Effector memory CD8-positive, alpha-beta T cell (primary cell): Measurements from ENCODE around the gene USP28.
"Not testable (repeated sequence)": the region's sequence is repeated elsewhere in the genome, so short reads cannot be mapped to it uniquely, and the experiment has no call there.

Experiments
- ATAC-seq: fragments of 150-1000 bp; cut with Tn5 transposase; replicated peaks from 2 replicates; pipeline ENCODE4 v1.10.0; 2021; ENCODE audit warnings: mild to moderate bottlenecking, moderate library complexity
- DNase-seq, 3 experiments: peaks; one replicate each; pipeline ENCODE4 v3.0.0; 2021
- H3K27ac Mint-ChIP-seq, 2 donors: one replicate each; pipeline ENCODE4 v1.8.0; 2022; ENCODE audit warnings: mild to moderate bottlenecking in 2 of 2, mixed read lengths in 2 of 2, moderate library complexity in 2 of 2
- H3K27me3 Mint-ChIP-seq, 2 donors: one replicate each; pipeline ENCODE4 v1.8.0; 2022; ENCODE audit warnings: mixed read lengths in 2 of 2
- H3K36me3 Mint-ChIP-seq: one replicate; pipeline ENCODE4 v1.8.0; 2022; ENCODE audit warnings: mild to moderate bottlenecking, moderate library complexity, mixed read lengths; ENCODE audit not compliant: insufficient read depth
- H3K4me1 Mint-ChIP-seq, 2 donors: one replicate each; pipeline ENCODE4 v1.8.0; 2022; ENCODE audit warnings: low read depth in 2 of 2, mixed read lengths in 2 of 2
- H3K4me3 Mint-ChIP-seq, 2 donors: one replicate each; pipeline ENCODE4 v1.8.0; 2022; ENCODE audit warnings: mild to moderate bottlenecking in 2 of 2, mixed read lengths in 2 of 2, moderate library complexity in 2 of 2
- H3K9me3 Mint-ChIP-seq, 2 donors: one replicate each; pipeline ENCODE4 v1.8.0; 2022; ENCODE audit warnings: mixed read lengths in 2 of 2
- total RNA-seq, 9 experiments: gene quantifications; one replicate each; lab custom pipeline; 2026; lab: John Stamatoyannopoulos, UW

Gene USP28, protein sequence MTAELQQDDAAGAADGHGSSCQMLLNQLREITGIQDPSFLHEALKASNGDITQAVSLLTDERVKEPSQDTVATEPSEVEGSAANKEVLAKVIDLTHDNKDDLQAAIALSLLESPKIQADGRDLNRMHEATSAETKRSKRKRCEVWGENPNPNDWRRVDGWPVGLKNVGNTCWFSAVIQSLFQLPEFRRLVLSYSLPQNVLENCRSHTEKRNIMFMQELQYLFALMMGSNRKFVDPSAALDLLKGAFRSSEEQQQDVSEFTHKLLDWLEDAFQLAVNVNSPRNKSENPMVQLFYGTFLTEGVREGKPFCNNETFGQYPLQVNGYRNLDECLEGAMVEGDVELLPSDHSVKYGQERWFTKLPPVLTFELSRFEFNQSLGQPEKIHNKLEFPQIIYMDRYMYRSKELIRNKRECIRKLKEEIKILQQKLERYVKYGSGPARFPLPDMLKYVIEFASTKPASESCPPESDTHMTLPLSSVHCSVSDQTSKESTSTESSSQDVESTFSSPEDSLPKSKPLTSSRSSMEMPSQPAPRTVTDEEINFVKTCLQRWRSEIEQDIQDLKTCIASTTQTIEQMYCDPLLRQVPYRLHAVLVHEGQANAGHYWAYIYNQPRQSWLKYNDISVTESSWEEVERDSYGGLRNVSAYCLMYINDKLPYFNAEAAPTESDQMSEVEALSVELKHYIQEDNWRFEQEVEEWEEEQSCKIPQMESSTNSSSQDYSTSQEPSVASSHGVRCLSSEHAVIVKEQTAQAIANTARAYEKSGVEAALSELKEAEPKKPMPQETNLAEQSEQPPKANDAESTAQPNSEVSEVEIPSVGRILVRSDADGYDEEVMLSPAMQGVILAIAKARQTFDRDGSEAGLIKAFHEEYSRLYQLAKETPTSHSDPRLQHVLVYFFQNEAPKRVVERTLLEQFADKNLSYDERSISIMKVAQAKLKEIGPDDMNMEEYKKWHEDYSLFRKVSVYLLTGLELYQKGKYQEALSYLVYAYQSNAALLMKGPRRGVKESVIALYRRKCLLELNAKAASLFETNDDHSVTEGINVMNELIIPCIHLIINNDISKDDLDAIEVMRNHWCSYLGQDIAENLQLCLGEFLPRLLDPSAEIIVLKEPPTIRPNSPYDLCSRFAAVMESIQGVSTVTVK
- total RNA-seq, result 11.8 to 84.0 (median 37.2) reads per million in 9 experiments

DNA sequence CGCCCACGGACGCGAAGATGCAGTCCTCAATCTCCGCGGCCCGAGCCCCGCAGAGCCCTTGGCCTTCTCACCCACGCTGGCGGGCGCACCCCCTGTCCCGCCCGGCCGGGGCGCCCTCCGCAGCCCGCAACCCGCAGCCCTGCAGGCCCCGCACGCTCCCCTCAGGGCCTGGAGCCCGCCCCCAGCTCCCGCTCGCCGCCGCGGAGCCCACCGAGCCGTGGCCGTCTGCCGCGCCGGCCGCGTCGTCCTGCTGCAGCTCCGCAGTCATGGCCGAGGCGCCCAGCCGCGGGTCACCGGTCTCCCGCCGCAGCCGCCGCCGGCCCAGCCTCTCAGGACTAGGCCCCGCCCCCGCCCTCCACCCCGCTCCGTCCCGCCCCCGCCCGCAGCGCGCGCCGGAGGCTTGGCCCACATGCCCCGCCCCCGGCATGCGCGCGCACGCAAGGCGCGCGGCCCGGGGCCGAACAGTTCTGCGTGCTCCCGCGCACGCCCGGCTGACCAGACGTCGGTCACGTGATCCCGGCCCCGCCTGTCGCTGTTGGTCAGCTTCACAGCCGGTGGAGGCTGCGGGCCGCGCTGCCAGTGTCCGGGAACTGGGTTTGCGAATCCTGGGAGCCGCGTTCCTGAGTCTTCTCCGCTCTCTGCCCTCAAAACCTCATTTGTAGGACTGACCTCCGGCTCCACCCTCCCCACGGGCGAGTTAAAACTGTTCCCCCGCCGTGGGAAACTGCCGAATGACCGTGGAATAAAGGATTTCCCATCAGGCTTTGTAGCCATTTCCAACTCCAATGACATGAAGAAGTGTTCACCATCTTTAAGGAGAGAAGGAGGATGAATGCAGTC lies at the start of gene USP28:
TSS of gene USP28 (minus strand) at position 339 of the 840 bp plus-strand sequence. CDS start at position 268, 71 bp downstream.
- Mint-ChIP-seq H3K27ac (peak within 1 kb of the TSS; percentile 89 to 96), H3K4me1 (peaks cover 42 to 56% of the 10 kb centered on the region in 2 donors), H3K4me3 (peak within 1 kb of the TSS; percentile 94 to 95), H3K9me3 (no peaks in the 10 kb centered on the region), H3K36me3 (peaks cover 14% of the 10 kb centered on the region), H3K27me3 (no peaks in the 10 kb centered on the region)
- ATAC-seq (peak; percentile 79), DNase-seq (peak; percentile 67 to 69 (median 69))

DNA sequence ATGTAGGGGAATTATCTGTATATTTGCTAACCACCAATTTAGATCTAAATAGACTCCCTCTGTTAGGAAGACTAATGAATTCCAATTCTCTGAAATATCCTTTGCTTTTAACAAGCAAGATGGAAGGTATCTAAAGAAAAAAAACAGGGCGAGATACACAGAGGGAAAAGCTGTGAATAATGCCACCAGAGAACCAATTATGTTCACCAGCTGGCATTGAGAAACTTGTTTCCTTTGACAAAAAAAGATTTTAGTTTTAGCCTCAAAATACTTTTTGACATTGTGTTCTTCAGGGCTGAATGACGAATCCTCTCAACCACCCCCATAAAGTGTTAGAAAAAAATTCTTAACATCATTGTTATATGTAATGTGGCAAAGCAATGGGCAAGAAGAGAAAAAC lies 48.2 kb upstream of the USP28 start:
- peaks cover 13 to 15% of the 10 kb centered on the region in 2 donors for H3K27me3 Mint-ChIP-seq
- DNase-seq (no peak), ATAC-seq (no peak)
- no peak overlapping the region for H3K4me3 Mint-ChIP-seq
- no peak overlapping the region for H3K27ac Mint-ChIP-seq
- no peaks in the 10 kb centered on the region for H3K36me3 Mint-ChIP-seq
- H3K9me3 Mint-ChIP-seq, result no peaks in the 10 kb centered on the region
- H3K4me1 Mint-ChIP-seq, result no peaks in the 10 kb centered on the region

DNA sequence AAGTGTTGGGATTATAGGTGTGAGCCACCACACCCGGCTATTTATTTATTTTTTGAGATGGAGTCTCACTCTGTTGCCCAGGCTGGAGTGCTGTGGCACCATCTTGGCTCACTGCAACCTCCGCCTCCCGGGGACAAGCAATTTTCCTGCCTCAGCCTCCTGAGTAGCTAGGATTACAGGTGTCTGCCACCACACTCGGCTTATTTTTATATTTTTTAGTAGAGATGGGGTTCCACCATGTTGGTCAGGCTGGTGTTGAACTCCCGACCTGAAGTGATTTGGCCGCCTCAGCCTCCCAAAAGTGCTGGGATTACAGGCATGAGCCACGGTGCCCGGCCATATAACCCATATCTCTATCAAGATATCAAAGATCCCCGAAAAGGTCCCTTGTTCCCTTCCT lies 36.1 kb upstream of the USP28 start:
- not testable (repeated sequence) for H3K4me1 Mint-ChIP-seq, H3K36me3 Mint-ChIP-seq

DNA sequence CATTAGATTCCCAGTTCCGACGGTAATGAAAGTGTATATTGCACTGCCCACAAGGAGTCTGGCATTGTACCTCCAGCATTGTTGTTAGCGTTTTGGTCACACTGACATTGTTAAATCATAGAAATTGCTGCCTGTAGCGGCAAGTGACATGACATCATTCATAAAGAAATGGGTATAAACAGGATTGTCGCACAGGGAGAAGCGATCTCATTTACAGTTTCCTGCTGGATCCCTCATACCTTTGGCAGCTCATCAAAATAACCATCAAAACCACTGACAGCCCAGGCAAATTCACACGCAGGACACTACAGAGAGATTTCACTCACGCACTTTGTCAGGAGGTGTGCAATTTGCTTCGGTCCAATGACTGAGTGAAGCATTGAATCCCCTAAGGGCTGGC lies 32.7 kb upstream of the USP28 start:
- H3K27ac Mint-ChIP-seq, result no peak overlapping the region
- no peak overlapping the region for H3K4me3 Mint-ChIP-seq
- no peaks in the 10 kb centered on the region for H3K9me3 Mint-ChIP-seq
- no peak for ATAC-seq
- H3K27me3 Mint-ChIP-seq, result peaks cover 16 to 27% of the 10 kb centered on the region in 2 donors
- H3K36me3 Mint-ChIP-seq, result no peaks in the 10 kb centered on the region
- no peaks in the 10 kb centered on the region for H3K4me1 Mint-ChIP-seq
- DNase-seq, result no peak

More for the DNA sequence above, 36.1 kb upstream of the USP28 start:
- ATAC-seq, DNase-seq, H3K27ac Mint-ChIP-seq, H3K9me3 Mint-ChIP-seq, H3K4me3 Mint-ChIP-seq: not testable (repeated sequence)
- peaks cover 17 to 34% of the 10 kb centered on the region in 2 donors for H3K27me3 Mint-ChIP-seq

DNA sequence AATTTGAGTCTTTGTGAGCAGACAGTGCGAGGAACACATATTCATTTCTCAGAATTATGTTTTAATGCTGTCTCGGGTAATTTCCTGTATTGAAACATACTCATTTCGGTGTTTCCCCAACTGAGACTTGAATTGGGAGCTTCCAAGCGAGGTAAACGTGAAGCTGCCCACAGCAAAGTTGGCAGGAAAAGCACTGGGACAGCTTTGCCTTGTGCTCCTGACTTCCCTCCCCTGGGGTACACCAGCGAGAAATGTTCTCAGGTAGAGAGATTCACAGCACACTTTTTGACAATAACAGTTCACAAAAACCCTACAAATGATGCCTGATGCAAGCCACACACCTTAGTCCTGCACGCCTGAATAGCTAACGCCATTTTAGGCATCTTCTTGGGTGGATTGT lies 32.3 kb upstream of the USP28 start:
- no peaks in the 10 kb centered on the region for H3K36me3 Mint-ChIP-seq
- peaks cover 16 to 27% of the 10 kb centered on the region in 2 donors for H3K27me3 Mint-ChIP-seq
- no peak for DNase-seq
- H3K27ac Mint-ChIP-seq, result no peak overlapping the region
- no peak overlapping the region for H3K4me3 Mint-ChIP-seq
- no peak for ATAC-seq
- H3K4me1 Mint-ChIP-seq, result no peaks in the 10 kb centered on the region
- H3K9me3 Mint-ChIP-seq, result no peaks in the 10 kb centered on the region

DNA sequence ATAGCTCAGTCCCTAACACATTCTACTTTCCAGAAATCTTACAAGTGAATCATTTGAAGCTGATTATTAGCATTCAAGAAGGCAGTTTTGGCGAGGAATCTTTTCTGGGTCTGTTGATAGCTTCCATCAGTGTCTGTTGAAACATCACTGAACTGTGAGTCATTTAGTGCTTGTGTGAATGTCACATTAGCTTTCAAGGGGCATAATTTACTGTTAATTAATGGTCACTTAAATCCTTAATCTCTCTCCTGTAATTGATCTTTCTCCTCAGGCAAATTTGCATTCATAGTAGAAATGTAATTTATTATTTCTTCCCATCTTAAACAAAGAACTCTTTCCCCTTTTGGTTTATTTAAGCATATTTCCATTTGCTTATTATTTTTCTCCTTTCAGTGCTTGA lies 31.8 kb upstream of the USP28 start:
- DNase-seq, result no peak
- no peak overlapping the region for H3K27ac Mint-ChIP-seq
- H3K4me3 Mint-ChIP-seq, result no peak overlapping the region
- H3K4me1 Mint-ChIP-seq, result no peaks in the 10 kb centered on the region
- H3K36me3 Mint-ChIP-seq, result no peaks in the 10 kb centered on the region
- ATAC-seq, result no peak
- H3K27me3 Mint-ChIP-seq, result peaks cover 16 to 23% of the 10 kb centered on the region in 2 donors
- H3K9me3 Mint-ChIP-seq, result no peaks in the 10 kb centered on the region

DNA sequence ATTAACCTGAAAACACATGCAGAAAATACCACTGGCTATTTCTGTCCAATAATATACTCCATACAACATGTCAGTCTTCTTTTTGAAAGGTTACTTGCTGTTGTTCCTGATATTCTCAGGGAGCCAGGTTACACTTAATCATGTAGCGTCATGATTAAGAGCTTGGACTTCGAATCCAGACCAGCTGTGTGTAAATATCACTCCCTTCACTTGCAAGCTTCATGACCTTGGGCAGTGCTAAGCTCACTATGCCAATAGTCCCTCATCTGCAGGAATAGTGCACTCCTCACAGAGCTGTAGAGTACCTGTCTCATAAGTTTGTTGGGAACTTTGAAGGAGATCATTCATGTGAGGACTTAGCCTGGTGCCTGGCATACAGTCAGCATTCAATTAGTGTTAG lies 31.1 kb upstream of the USP28 start:
- ATAC-seq, result no peak
- Mint-ChIP-seq H3K4me3 (no peak overlapping the region), H3K9me3 (no peaks in the 10 kb centered on the region), H3K27me3 (peaks cover 11 to 17% of the 10 kb centered on the region in 2 donors), H3K27ac (no peak overlapping the region), H3K4me1 (no peaks in the 10 kb centered on the region), H3K36me3 (no peaks in the 10 kb centered on the region)
- DNase-seq, result no peak

DNA sequence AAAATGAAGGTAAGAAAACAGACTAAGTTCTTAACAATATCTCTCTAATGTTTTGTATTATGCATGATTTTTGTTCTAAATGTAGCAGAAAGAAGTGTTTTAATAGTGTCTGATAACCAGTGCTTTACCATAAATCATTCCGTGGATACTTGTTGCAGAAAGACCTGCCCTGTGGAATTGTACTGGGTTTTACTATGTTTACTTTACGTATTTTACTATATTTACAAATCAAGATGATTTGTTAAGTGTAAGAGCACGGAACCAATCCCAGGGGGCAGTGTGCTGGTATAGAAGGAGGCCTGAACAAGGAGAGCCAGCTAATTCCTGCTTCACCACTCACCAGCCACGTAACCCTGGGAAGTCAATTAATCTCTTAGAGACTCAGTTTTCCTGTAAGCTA lies 30.7 kb upstream of the USP28 start:
- H3K27me3 Mint-ChIP-seq, result peaks cover 10 to 19% of the 10 kb centered on the region in 2 donors
- no peak overlapping the region for H3K4me3 Mint-ChIP-seq
- no peaks in the 10 kb centered on the region for H3K4me1 Mint-ChIP-seq
- DNase-seq (no peak), ATAC-seq (no peak)
- no peak overlapping the region for H3K27ac Mint-ChIP-seq
- no peaks in the 10 kb centered on the region for H3K9me3 Mint-ChIP-seq
- no peaks in the 10 kb centered on the region for H3K36me3 Mint-ChIP-seq

DNA sequence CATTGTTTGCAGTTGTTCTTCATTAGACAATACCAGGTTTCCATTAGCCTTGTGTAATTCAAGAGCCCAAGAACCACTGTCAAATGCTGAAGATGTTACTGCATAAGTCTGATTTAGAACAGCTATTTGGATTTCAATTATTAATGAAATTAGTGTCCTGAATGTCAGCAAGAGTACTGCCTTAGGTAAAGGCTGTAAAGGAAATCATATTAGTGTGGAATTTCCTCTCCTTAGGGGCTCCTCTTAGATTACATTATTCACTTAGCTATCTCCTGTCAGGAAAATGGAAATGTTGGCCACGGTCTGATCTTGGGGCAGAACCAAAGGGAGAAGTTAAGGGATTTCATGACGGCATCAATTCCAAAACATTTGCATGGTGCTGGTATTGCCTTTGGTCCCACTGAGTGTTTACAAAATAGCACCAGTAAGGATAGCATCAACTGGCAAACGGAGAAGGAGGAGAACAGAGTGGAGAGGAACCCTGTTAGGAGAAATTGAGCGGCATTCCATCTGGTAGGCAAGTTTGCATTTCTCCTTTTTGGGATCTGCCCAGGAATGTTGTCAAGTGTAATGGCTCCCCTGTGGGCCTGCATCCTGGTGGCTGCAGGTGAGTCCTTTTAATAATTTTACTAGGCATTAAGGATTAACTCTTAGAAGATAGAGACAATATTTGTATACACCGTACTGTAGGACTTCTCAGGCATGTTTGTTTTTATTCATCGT lies 29.2 kb upstream of the USP28 start, which contains the start of gene HTR3B:
TSS of gene HTR3B (plus strand) at position 418 of the 723 bp plus-strand sequence. CDS start at position 556, 138 bp downstream.
- no peak within 1 kb of the TSS for H3K4me3 Mint-ChIP-seq
- H3K36me3 Mint-ChIP-seq, result no peaks in the 10 kb centered on the region
- ATAC-seq (no peak), DNase-seq (no peak)
- no peaks in the 10 kb centered on the region for H3K9me3 Mint-ChIP-seq
- no peaks in the 10 kb centered on the region for H3K4me1 Mint-ChIP-seq
- H3K27ac Mint-ChIP-seq, result no peak within 1 kb of the TSS
- peaks cover 10 to 24% of the 10 kb centered on the region in 2 donors for H3K27me3 Mint-ChIP-seq

DNA sequence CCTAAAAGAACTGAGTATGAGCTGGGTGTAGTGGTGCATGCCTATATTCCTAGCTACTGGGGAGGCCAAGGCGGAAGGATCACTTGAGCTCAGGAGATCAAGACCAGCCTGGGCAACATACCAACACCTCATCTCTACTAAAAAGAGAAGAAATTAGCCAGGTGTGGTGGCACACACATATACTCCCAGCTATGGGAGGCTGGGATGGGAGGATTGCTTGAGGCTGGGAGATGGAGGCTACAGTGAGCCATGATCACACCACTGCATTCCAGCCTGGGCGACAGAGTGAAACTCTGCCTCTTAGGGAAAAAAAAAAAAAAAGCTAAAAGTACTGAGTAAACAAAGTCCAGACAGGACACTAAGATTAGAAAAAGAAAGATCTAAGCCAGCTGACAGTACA lies 25.8 kb upstream of the USP28 start:
- Mint-ChIP-seq H3K36me3 (no peaks in the 10 kb centered on the region), H3K27me3 (peaks cover 5 to 11% of the 10 kb centered on the region in 2 donors), H3K27ac (no peak overlapping the region), H3K4me3 (no peak overlapping the region), H3K4me1 (peaks cover 0 to 5% of the 10 kb centered on the region in 2 donors), H3K9me3 (no peaks in the 10 kb centered on the region)
- no peak for DNase-seq
- no peak for ATAC-seq

DNA sequence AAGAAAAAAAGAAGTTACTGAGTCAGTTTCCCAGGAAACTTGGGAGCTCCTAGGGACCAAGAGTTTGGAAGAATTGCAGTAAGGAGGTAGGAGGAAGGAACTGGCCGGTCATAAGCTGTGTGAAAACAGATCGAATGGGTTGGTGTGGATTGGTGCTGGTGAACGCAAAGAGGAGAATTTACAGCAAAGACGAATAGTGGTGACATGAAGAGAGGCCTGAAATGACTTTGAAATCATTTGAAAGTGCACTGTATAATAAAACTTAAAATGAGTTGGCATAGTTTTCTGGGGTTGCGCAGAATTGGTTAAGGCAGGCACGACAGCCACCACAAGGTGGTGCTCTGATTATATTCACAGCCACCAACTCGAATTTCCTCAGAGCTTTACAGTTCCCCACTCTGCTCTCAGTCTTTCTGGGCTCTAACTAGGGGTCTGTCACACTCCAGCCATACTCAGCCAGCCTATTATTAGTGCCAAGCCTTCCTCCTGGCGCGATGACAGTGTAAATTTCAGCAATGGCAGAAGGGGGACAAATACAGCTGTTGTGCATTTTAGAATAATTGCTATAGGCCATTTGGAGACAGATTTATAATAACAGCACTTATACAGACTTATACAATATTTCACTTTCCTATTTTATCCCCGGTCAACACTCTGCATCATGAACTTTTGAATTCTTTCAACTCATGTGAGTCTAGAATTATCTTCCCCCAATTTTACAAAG lies 20.9 kb upstream of the USP28 start:
- Mint-ChIP-seq H3K4me1 (peaks cover 0 to 10% of the 10 kb centered on the region in 2 donors), H3K27me3 (peaks cover 0 to 10% of the 10 kb centered on the region in 2 donors), H3K36me3 (no peaks in the 10 kb centered on the region), H3K9me3 (no peaks in the 10 kb centered on the region), H3K4me3 (no peak overlapping the region), H3K27ac (no peak overlapping the region)
- DNase-seq (peak; percentile 14 to 38 (median 16)), ATAC-seq (peak; percentile 66)
